HG03575 (cell line): ENCODE results near the gene ARV1.

Experiments
- ATAC-seq: cut with Tn5 transposase; IDR thresholded peaks from one replicate; pipeline ENCODE4 v1.9.1; 2021; ENCODE audit not compliant: unreplicated experiment, insufficient number of reproducible peaks, low FRiP score; ENCODE audit errors: extremely low read depth

The ARV1 gene

DNA sequence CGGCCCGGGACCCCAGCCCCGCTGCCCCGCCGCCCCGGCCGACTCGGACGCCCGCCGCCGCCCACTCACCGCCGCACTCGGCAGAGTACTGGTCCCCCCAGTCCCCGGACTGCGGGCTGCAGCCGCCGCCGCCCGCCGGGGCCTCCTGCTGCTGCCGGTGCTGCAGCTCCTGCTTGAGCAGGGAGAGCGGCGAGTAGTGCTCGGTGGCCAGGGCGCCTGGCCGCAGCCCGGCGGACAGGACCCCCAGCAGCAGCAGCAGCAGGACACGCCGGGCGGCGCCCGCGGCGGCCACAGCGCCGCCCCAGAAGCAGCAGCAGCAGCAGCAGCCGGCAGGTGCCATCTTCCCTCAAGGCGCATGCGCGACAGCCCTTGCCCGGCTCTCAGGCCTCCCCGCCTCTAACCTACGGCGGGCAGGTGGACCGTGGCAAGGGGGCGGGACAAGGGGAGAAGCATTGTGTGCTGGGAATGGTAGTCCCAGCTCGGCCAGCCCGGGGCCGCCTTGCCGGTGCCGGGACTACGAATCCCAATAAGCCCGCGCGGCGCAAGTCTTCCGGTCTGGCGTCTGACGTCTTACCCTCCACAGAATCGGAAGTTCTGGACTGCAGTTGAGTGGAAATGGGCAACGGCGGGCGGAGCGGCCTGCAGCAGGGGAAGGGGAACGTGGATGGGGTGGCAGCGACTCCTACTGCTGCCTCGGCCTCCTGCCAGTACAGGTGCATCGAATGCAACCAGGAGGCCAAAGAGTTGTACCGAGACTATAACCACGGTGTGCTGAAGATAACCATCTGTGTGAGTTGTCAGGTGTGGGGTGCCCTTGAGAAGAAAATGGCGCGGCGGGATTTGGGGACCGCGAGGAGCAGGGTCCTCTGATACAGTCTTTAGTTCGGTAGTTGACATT lies at the start of gene ARV1, which contains the start of gene TTC13:
TSS of gene ARV1 (plus strand) at position 604 of the 898 bp plus-strand sequence. CDS start at position 616, 12 bp downstream.
TSS of gene TTC13 (minus strand) at position 371 of the 898 bp plus-strand sequence. CDS start at position 340, 31 bp downstream.
- ATAC-seq, result peak; percentile 84

DNA sequence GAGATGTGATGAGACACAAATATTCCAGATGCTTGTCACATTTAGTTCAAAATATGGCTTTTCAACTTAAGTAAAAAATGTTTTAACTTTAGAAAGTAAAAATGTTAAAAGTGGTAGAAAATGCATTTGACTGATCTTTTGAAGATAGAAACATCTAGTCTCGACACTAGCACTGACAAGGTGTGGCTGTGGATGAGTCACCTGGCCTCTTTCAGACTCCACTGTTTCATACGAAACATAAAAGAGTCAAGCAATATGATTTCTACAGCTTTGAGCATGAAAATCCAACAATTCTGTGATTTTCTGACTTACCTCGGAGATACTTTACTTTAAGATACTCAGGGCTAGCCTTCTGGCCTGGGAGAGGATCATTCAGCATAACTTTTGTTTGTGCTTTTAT lies 47.9 kb upstream of the ARV1 start:
- no peak for ATAC-seq

DNA sequence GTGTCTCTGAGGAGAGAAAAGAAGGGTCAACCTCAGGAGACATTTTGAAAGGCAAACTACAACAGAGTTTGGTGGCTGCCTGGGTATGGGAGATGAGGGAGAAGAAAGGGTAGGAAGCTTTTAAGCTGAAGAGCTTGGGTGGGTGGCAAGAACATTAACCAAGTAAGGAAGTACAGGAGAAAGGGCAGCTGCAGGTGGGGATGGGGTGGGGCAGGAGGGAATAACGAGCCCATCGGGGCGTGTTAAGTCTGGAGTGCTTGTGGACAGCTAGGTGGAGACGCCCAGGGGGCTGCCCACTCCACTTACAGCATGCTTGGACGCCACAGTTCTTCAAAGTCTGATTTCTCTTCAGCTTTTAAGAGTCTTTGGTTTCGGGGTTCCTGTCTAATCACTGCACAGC lies 43.0 kb upstream of the ARV1 start:
- no peak for ATAC-seq

DNA sequence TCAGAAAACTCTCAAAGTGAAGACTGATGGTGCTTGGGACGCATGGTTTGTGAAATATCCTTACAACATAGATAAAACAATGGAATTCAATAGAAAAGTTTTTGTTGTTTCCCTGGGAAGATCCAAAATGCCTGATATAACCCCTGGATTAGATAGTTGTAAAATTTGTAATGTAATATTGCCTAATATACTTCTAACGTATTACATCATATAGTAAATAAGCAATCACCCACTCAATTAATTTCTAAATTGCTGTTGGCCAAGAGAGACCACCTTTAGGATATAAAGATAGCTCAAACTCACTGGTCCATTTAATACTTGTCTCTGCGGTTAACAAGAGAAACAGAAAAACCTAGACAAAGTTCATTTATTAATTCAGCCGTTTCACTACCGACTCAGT lies 42.4 kb upstream of the ARV1 start:
- ATAC-seq, result no peak

GRCh38 chr1:230937371-230937770 lies 41.5 kb upstream of the ARV1 start:
- no peak for ATAC-seq

DNA sequence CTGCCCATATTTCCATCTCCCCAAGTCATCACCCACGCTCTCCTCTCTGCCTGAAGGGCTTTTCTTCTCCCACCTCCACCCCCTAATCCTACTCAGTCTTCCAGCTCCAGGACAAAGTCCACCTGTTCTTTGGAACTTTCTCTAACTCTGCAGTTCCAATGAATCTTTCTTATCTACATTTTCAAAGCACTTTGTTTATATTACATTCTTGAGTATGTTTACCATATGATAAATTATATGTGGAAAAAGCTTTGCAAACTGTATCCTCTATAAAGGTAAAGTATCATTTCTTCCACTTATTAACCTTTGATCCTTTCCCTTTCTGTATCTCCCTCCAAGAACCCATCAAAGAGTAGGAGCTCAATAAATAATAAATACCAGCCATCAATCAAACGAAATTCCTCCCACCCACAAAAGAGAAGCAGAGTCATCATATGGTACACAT lies 39.9 kb upstream of the ARV1 start:
- no peak for ATAC-seq

DNA sequence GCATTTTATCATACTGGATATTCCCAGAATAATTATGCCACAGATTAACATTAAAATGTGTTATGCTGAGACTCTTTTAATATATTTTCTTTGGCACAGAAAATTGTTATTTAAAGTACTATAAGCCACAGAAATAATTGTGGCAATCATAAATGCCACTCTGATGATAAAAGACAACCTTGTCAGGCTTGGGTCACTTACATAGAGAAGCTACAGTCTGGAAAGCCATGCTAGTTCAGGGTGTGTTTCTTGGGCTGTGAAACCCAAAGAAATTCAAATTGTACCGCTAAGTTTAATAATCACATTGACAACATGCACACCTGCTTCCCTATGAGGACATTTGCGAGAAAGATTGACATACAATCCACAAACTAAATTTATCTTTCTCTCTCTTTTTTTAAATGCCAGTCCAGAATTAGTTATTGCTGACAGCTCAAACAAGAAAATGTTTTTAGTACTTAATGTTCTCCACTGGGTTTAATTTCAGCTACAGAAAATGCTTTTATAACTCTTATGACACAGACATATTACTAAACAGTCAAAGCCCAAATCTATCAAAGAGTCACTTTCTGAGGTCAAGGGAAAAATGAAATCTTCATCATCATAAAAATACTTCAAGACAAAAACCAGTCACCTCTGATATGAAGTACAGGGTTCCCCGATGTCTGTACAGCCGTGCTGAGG lies 38.9 kb upstream of the ARV1 start:
- no peak for ATAC-seq

- no peak for ATAC-seq
Measured at GRCh38 chr1:230940848-230941247, 38.0 kb upstream of the ARV1 start.

GRCh38 chr1:230943048-230943593 lies 35.8 kb upstream of the ARV1 start:
- no peak for ATAC-seq

DNA sequence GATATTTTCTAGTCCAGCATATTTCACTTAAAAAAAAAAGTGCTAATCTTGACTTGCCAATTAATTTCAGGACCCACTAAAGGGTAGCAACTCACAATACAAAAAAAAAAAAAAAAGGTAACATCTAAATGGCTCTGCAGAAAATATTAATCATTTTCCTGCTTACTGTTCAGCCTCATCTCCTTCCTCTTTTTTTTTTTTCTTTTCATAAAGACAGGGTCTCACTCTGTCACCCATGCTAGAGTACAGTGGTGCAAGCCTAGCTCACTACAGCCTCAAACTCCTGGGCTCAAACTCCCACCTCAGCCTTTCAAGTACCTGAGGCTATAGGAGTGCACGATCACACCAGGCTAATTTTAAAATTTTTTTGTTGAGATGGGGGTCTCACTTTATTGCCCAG lies 30.6 kb upstream of the ARV1 start:
- no peak for ATAC-seq

DNA sequence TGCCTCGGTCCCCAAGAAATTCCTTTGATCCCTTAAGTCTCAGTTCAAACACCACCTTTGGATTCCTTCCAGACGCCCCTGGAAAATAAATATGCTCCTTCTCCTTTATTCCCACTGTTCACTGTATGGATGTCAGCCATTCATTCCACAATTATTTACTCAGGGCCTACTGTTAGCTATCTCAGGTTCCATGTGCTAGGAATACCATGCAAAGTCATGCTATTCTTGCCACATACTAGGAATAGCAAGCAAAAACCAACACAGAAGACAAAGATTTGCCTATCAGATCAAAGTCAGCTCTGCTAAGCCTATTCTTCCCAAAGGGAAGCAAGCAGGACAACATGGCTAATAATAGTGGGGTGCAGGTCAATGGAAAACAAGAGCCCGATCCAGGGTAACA lies 30.0 kb upstream of the ARV1 start:
- no peak for ATAC-seq

GRCh38 chr1:230950404-230950803 lies 28.5 kb upstream of the ARV1 start:
- no peak for ATAC-seq

DNA sequence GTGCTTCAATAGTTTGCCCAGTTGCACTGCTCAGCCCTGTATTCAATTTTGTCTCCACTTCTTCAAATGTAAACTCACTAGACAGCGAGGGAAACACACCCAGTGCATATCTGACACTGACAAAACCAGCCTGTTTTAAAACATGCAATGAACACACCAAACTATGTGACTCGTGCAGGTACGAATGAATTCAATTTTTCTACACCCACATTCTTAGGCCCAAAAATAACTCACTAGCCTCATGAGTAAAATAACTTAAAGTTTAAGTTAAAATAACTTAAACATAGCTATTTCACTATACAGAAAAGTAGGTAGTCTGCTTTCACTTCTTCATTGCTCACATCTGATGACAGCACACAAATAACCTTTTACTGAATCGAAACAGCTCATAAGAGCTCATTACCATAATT lies 21.3 kb upstream of the ARV1 start:
- ATAC-seq, result peak; percentile 78

- no peak for ATAC-seq
Measured at GRCh38 chr1:230958370-230958769, 20.5 kb upstream of the ARV1 start.

DNA sequence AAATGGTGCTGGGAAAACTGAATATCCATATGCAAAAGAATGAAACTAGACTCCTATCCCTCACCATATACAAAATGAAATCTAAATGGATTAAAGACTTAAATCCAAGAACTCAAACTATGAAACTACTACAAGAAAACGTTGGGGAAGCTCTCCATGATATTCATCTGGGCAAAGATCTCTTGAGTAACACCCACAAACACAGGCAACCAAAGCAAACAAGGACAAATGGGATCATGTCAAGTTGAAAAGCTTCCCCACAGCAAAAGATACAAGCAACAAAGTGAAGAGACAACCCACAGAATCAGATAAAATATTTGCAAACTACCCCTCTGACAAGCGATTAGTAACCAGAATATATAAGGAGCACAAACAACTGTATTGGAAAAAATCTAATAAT lies 14.0 kb upstream of the ARV1 start:
- ATAC-seq, result no peak

GRCh38 chr1:230965535-230965934 lies 13.4 kb upstream of the ARV1 start:
- ATAC-seq, result no peak

DNA sequence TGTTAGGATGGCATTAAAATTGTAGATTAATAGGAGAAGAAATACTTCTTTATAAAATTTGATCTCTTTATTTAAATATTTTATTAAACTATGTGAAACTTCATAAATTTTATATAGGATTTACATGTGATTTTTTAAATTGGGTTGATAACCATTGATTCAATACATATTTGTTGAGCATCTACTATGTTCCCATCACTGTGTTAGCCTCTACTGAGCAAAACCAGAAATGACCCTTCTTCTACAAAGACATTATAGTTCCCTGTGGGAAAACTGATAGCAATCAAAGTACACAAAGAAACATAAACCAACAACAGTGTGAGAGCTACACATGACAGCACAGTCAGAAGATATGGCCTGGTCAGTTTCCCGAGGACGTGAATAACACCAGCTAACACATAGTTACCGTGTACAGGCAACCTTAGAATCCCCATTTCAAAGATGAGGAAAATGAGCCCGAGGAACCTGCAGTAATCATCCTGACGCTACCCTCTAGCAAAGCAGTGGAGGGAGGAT lies 12.5 kb upstream of the ARV1 start:
- no peak for ATAC-seq

GRCh38 chr1:230970432-230970831 lies 8.5 kb upstream of the ARV1 start:
- ATAC-seq, result no peak

DNA sequence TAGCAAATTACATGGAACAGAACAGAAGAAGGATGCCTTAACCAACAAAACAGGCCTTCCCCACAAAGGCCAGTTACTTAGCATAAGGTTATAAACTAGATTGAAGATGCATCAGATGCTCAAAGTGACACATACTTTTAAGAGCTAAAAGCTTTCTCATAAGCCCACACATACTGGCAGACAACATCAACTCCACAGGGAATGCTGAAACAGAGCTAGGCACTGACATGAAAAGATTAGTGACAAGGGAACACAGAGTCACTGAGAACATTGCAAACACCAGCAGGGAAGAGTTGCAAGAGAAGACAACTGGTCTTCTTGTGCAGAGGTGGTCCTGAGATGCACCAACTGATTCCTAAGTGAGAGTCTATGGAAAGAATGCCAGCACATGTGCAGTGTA lies 7.1 kb upstream of the ARV1 start:
- ATAC-seq, result no peak

GRCh38 chr1:230972855-230973271 lies 6.0 kb upstream of the ARV1 start:
- ATAC-seq, result peak; percentile 59
